NCI-H1694 treated with DMSO at 0.1 percent for 48 hours (cell line): ENCODE results near the gene PRAMEF6.
"Not testable (repeated sequence)": the region's sequence is repeated elsewhere in the genome, so short reads cannot be mapped to it uniquely, and the experiment has no call there.

Source experiments
- DNase-seq: peaks from one replicate; lab custom pipeline; 2025; lab: John Stamatoyannopoulos, UW

Gene PRAMEF6

DNA sequence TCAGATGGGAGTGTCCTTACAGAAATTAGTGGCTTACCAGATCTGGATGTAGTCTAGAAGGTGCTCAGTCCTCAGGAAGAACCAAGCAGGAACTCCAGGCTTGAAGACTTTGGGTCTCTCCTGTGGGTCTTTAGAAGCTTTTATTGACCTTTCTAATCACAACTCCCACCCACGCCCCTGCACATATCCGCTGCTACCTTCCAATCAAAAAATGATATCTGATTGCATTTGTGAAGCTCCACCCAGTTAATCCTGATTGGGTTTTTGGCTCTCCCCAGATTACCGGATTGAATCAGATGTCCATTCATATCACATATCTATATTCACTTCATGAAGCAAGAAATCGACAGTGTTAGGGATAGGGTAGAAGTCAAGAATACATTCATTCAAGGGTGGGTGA lies at the start of gene PRAMEF6:
TSS of gene PRAMEF6 (minus strand) at position 101 of the 400 bp plus-strand sequence. CDS start 5,062 bp downstream, outside the sequence.
- DNase-seq: not testable (repeated sequence)

DNA sequence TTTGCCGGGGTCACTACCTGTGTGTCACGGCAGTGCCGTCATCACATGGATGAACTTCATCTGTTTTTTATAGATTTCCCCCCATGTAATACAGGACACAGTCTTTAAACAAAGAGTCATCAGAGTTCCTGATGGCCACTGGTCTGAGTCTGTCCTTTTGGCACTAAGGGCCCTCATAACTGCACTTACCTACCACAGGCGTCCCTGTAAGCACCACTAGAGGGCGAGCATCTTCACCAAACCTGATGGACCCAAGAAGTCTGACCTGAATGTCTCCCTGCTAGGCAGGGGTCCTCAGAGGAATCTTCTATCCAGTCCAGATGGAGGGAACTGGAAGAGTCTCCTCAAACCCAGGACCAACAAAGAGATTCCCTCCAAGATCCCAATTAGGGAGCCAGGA lies 23.0 kb downstream of the PRAMEF6 start:
- DNase-seq: not testable (repeated sequence)

DNA sequence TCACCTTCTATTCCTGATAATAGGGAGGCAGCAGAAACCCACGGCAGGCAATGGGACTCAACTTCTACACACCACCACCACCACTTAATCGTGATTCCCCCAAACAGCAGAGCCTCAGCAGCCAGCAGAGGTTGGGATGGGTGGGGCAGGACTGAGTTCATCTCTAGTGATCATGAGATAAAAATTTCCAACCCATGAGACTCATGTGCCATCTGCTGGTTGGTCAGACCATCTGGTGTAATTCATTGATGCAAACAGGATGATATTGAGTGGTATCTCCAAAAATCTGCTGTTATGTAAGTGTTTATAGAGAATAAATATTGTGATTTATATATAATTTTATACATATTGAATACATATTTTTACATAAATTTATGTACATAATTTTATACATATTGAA lies 25.6 kb downstream of the PRAMEF6 start:
- DNase-seq: not testable (repeated sequence)

DNA sequence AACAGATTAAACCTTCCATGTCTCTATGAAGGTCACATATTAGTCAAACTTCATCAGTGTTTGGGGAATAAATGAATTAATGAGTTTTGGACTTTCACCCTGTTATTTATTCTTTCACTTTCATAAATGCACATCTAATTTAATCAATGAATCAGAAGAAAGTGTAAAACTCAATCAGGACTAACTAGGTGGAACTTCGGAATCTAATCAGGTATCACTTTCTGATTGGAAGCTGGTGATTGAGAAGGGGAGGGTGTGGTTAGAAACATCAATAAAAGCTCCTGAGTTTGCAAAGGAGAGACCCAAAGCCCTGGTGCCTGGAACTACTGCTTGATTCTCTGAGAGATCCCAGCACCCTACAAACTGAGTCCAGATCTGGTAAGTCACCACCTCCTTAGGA lies 31.1 kb downstream of the PRAMEF6 start, which contains the start of gene PRAMEF7:
TSS of gene PRAMEF7 (plus strand) at position 301 of the 400 bp plus-strand sequence. CDS start 1,083 bp downstream, outside the sequence.
- not testable (repeated sequence) for DNase-seq

DNA sequence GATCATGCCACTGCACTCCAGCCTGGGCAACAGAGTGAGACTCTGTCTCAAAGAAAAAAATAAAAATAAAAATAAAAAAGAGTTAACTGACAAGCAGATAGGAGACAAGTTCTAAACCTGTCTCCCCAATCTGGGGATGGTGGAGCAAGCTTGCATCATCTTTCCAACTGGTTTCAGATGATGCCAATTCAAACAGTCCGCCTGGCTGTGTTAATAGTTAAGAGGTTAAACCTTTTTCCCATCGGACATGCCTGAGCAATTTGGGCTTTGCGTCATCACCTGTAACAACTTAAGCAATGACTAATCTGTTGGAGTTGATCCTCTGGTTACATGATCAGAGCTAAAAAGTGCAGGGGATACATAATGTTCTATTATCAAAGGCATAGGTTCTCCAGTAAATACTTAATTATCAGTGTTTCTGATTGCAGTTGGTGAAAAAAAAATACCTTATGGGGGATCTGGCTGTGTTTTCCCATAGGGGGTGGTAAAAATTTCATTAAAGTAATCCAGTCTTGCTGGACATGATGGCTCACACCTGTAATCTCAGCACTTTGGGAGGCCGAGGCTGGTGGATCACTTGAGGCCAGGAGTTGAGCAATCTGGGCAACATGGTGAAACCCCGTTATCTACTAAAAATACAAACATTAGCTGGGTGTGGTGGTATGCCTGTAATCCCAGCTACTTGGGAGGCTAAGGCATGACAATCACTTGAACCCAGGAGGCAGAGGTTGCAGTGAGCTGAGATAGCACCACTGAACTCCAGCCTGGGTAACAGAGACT lies 43.4 kb downstream of the PRAMEF6 start:
- DNase-seq: not testable (repeated sequence)

DNA sequence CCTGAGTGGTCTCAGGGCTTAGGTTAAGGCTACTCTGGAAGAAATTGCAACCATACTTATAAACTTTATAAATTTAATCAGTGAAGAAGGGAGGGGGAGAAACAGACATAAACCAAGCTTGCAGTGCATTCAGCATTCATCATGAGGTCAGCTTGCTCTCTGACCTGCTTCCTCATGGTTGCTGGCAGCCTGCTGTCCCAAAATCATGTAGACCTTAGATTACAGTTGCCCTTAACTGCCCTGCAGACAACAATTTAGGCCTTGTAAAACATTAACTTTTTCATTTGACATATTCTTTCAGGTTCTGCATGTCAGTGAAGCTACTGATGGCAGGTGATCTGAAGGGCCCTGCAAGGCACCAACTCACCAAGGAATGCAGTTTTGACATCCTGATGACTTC lies 48.2 kb downstream of the PRAMEF6 start:
- DNase-seq: not testable (repeated sequence)

DNA sequence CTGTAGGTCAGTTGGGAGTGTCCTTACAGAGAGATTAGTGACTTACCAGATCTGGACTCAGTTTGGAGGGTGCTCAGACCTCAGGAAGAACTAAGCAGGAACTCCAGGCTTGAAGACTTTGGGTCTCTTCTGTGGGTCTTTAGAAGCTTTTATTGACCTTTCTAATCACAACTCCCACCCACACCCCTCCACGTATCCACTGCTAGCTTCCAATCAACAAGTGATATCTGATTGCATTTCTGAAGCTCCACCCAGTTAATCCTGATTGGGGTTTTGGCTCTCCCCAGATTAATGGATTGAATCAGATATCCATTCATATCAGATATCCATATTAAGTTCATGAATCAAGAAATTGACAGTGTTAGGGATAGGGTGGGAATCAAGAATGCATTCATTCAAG lies 49.2 kb downstream of the PRAMEF6 start, which contains the start of gene PRAMEF10:
TSS of gene PRAMEF10 (minus strand) at position 101 of the 400 bp plus-strand sequence. CDS start 2,423 bp downstream, outside the sequence.
- not testable (repeated sequence) for DNase-seq
